DMS53 (cell line): ENCODE results near the gene NPIPA2.
"Not testable (repeated sequence)": the region's sequence is repeated elsewhere in the genome, so short reads cannot be mapped to it uniquely, and the experiment has no call there.

Experiments used
- DNase-seq: peaks from one replicate; lab custom pipeline; 2025; lab: John Stamatoyannopoulos, UW

Gene NPIPA2

DNA sequence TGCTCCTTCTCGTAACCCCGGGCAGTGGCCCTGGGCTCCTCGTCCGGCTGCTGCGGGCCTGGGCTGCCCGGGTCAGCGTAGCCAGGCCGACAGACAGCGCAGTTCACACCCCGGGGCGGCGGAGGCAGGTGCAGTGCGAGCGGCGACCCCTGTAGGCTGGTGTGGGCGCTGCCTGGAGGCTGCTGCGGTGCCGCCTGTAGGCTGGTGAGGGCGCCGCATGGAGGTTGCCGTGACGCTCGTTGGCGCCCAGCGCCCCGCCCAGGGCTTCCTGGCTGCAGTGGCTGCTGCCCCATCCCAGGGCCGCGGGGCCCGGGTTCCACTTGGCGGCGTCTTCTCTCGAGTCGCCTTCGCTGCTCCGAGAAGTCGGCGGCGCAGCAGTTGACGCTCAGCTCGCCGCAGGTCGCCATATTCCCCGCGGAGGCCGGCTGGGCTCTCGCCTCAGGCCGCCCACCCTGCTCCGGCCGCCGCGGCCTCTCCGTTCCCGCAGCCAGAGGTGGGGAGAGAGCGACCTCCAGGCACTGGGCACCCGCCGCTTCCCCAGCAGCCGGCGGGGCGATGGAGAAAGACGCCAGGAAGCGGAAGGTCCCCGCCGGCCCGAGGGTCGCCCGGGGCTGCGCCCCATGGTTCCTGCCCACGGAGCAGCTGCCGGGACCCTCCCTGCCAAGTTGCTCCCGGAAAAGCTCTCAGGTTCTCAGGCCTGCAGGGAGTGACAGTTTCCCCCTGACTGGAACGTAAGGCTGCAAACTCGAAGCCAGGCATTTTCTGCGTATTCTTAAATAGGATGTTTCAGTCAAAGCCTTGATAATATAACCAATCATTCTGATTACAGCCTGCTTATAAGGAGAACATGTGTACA, at the start of gene NPIPA2:
NPIPA2 (plus strand) TSS at position 261 of the 856 bp plus-strand sequence. CDS start 5,533 bp downstream, outside the sequence.
- not testable (repeated sequence) for DNase-seq

- DNase-seq, result not testable (repeated sequence)
Observed at GRCh38 chr16:14694129-14694528, 48.2 kb upstream of the NPIPA2 start, which contains the start of gene PLA2G10. PLA2G10 (minus strand) TSS chr16:14694308; CDS start chr16:14694229, 79 bp downstream.

GRCh38 chr16:14701859-14702258, 40.5 kb upstream of the NPIPA2 start:
- DNase-seq, result not testable (repeated sequence)

DNA sequence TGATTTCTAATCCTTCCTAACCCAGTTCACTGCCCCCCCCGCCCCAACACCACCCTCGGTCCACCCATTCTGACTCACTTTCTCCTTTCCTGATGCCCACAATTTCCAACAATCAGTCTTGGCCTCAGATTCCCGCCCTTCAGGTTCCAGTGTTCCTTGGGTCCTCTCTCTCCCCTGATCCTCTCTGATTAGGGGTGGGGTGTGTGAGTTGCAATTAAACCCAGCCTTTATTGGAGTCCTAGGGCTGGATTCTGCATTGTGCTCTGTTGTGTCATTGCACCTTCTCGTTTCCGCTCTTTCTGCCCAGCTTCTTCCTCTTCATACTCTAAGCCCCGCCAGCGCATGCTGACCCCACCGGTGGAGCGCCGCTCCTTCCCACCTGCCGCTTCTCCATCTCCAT, 39.7 kb upstream of the NPIPA2 start:
- DNase-seq, result not testable (repeated sequence)

DNA sequence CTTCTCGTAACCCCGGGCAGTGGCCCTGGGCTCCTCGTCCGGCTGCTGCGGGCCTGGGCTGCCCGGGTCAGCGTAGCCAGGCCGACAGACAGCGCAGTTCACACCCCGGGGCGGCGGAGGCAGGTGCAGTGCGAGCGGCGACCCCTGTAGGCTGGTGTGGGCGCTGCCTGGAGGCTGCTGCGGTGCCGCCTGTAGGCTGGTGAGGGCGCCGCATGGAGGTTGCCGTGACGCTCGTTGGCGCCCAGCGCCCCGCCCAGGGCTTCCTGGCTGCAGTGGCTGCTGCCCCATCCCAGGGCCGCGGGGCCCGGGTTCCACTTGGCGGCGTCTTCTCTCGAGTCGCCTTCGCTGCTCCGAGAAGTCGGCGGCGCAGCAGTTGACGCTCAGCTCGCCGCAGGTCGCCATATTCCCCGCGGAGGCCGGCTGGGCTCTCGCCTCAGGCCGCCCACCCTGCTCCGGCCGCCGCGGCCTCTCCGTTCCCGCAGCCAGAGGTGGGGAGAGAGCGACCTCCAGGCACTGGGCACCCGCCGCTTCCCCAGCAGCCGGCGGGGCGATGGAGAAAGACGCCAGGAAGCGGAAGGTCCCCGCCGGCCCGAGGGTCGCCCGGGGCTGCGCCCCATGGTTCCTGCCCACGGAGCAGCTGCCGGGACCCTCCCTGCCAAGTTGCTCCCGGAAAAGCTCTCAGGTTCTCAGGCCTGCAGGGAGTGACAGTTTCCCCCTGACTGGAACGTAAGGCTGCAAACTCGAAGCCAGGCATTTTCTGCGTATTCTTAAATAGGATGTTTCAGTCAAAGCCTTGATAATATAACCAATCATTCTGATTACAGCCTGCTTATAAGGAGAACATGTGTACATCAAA, 38.9 kb upstream of the NPIPA2 start, which contains the start of gene NPIPA3:
NPIPA3 (plus strand) TSS at position 256 of the 856 bp plus-strand sequence. CDS start 5,533 bp downstream, outside the sequence.
- DNase-seq, result not testable (repeated sequence)

DNA sequence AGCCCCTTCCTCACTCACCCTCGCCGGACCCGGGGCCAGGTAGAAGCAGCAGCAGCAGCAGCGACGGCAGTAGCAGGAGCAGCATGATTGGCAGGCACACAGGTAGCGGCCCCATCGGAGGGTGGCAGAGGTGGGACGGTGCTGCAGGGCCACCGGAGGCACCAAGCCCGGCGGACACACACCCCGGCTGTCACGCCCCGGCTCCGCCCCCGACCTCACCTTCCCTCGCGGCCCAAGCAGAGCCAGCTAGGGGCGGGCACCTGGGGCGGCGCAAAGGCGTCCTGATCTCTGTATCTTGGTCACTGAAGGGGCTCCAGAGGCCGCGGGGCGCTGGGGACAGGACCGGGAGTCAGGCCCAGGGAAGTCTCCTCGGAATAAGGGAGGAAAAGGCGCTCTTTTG, 9.1 kb upstream of the NPIPA2 start:
- DNase-seq, result not testable (repeated sequence)

GRCh38 chr16:14740832-14741385, 1.4 kb upstream of the NPIPA2 start:
- DNase-seq, result not testable (repeated sequence)

DNA sequence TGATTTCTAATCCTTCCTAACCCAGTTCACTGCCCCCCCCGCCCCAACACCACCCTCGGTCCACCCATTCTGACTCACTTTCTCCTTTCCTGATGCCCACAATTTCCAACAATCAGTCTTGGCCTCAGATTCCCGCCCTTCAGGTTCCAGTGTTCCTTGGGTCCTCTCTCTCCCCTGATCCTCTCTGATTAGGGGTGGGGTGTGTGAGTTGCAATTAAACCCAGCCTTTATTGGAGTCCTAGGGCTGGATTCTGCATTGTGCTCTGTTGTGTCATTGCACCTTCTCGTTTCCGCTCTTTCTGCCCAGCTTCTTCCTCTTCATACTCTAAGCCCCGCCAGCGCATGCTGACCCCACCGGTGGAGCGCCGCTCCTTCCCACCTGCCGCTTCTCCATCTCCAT, 539 bp upstream of the NPIPA2 start:
- DNase-seq, result not testable (repeated sequence)

DNA sequence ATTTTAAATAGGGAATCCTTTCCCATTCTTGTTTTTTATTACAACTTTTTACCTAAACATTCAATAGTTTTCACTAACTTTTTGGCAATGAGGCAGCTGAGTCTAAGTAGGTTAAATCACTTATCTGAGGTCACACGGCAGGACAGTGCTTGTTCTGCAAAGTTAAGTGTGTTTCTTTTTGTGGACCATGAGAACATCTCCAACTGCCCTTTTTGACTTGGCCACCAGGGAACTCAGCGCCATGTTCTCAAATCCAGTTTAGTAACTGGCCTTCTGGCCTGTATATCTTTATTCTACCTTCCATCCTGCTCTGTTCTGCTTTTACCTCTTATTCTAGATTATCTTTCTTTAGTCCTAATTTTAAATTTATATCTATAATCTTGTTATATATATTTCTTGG, 31.3 kb downstream of the NPIPA2 start:
- DNase-seq, result not testable (repeated sequence)

GRCh38 chr16:14775624-14776023, 33.3 kb downstream of the NPIPA2 start:
- not testable (repeated sequence) for DNase-seq

- DNase-seq, result not testable (repeated sequence)
Observed at GRCh38 chr16:14776763-14777162, 34.4 kb downstream of the NPIPA2 start.

- DNase-seq, result not testable (repeated sequence)
Observed at GRCh38 chr16:14779368-14779877, 37.1 kb downstream of the NPIPA2 start.

DNA sequence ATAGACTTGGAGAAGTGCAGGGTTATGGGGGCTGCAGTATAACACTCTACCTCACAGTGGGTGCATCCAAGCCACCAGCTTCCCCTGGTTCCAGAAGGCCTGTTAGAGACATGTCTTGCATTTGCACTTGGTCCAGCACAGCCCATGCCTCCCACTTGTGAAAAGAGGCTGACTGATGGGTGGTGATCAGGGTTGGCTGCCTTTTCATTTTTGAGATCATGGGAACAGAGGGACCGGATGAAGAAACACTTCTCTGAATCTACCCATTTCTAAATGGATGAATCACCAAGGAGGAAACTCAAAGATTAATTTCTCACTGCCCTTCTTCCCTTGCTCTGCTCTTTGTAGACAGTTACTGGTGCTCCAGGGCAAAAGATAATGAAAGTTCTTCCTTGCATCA, 43.8 kb downstream of the NPIPA2 start:
- not testable (repeated sequence) for DNase-seq

GRCh38 chr16:14789577-14789976, 47.2 kb downstream of the NPIPA2 start:
- not testable (repeated sequence) for DNase-seq

DNA sequence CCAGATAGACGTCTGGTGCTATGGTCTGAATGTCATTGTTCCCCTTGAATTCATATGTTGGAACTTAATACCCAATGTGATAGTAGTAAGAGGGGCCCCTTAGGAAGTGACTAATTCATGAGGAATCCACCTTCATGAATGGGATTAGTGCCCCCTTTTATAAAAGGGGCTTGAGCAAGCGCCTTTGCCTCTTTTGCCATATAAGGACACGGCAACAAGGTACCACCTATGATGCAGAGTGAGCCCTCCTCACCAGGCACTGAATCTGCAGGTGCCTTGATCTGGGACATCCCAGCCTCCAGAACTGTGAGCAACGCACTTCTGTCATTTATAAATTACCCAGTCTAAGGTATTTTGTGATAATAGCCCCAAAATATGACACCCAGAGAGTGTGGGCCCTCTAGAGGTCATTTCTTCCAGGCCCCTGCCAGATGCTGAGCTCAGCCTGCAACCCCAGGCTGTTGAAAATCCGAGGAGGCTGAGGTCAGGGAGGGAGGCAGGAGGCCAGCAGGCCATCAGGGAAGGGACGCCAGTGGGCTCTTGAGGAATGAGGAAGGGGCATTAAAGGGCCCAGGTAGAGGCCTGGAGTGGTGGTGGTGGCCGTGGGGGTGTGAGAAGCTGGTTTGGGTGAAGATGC, 48.1 kb downstream of the NPIPA2 start:
- DNase-seq, result not testable (repeated sequence)

GRCh38 chr16:14792914-14793313, 50.6 kb downstream of the NPIPA2 start:
- DNase-seq, result not testable (repeated sequence)

- not testable (repeated sequence) for DNase-seq
Observed at GRCh38 chr16:14797558-14797957, 55.2 kb downstream of the NPIPA2 start.

GRCh38 chr16:14803577-14803976, 61.2 kb downstream of the NPIPA2 start:
- DNase-seq, result not testable (repeated sequence)

DNA sequence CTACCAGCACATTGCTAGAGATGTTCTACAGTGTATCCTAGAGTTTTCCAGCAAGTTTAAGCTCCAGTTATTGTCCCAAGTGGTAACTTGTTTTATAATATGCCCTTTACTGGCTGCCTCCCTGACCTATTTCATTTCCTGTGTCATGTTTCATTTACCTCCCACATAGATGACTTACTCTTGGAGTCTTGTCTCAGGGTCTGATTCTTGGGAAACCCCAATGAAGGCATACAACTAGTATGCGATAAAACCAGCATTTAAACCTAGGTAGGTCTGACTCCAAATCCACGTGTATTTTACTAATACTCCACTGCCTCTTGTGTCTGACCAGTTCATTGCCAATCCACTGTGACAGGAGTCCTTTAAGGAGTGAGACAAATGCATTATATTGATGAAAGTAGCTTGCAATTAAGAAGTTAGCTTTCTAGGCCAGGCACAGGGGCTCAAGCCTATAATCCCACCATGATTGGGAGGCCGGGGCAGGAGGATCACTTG, 64.9 kb downstream of the NPIPA2 start:
- not testable (repeated sequence) for DNase-seq

DNA sequence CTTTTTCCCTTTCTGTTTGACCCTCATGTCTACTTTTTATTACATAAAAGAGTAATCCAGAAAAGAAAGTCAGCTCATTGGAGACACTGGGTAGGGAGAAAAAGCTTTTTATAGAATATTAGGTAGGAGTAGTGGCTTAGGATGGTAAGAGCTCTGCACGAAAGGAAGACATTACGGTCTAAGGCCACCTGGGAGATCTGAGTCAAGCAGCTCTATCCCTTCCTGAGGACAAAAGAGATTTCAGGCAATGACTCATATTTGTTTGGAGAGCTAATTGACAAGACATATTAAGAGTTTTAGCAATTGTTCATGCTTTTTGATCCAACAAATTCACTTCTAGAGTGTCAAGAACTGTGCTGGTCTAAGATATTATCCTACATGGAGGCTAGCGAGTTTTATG, 71.6 kb downstream of the NPIPA2 start:
- not testable (repeated sequence) for DNase-seq
